K562 (cell line): Measurements from ENCODE around the gene CEL. TPM values are rescaled to one million over a fixed set of nuclear protein-coding genes. Genes with fewer than 3 reads are reported as not detected.

Source experiments
- ATAC-seq: fragments of 200-7000 bp; cut with Tn5 transposase; 3 replicates; pipeline ENCODE4 v1.9.1; 2020; ENCODE audit warnings: moderate library complexity
- BruUV-seq: library from RNA; stranded (reverse); fragments of 400-500 nt; replicated peaks from 2 replicates; lab custom pipeline; 2021; lab: Mats Ljungman, UMichigan
- CTCF ChIA-PET: fragments of 300-600 bp; formaldehyde crosslinking; extraction: SDS; loops from one replicate; lab custom pipeline; 2021; ENCODE audit warnings: low intra/inter-chr PET ratio; lab: Yijun Ruan, JAX
- POLR2A ChIA-PET: fragments of 300-600, 350-650 bp; sonication (Branson Sonifier 250); formaldehyde crosslinking; extraction: SDS; loops from one replicate; lab custom pipeline; 2021; ENCODE audit warnings: antibody characterized with exemption, inconsistent platforms; lab: Yijun Ruan, JAX
- DNase-seq, 4 experiments: peaks; one replicate each; pipeline versions ENCODE4 v3.0.0 to v3.0.0-alpha.2; 2011 to 2018; ENCODE audit warnings: low spot score in 3 of 4, mixed read lengths in 3 of 4; ENCODE audit errors: extremely low read depth in 1 of 4
- FAIRE-seq: peaks from 2 replicates; lab custom pipeline; 2011; peaks lifted over from hg19 to GRCh38; lab: Jason Lieb, UNC
- H2AFZ ChIP-seq: 2 replicates; pipeline ENCODE4 v1.6.0; 2011; ENCODE audit warnings: low read depth, low read length, control low read depth, inconsistent platforms
- H3K27ac ChIP-seq: fragments of 200-600 bp; 3 replicates; pipeline ENCODE4 v1.8.0; 2011; ENCODE audit warnings: low read depth, mild to moderate bottlenecking, control low read depth, inconsistent platforms, low read length, moderate library complexity, mixed read lengths; ENCODE audit errors: extremely low read depth
- H3K27me3 ChIP-seq, 2 experiments: fragments of 300-600 bp in 1 of 2; 2 replicates in 1 of 2; 3 replicates in 1 of 2; pipeline versions ENCODE4 v1.6.0 to v1.8.0; 2011; ENCODE audit warnings: inconsistent platforms in 2 of 2, low read length in 2 of 2, mild to moderate bottlenecking in 1 of 2, mixed read lengths in 1 of 2, moderate library complexity in 1 of 2; ENCODE audit not compliant: control insufficient read depth in 2 of 2, insufficient read depth in 2 of 2
- H3K36me3 ChIP-seq: fragments of 300-600 bp; 3 replicates; pipeline ENCODE4 v1.8.0; 2011; ENCODE audit warnings: mild to moderate bottlenecking, low read length, inconsistent platforms; ENCODE audit not compliant: control insufficient read depth, insufficient read depth
- H3K4me1 ChIP-seq, 2 experiments: fragments of 200-600 bp in 1 of 2; replicated peaks in 1 of 2; 2 replicates in 1 of 2; 3 replicates in 1 of 2; pipeline versions ENCODE4 v1.5.1 to v1.8.0; 2011; ENCODE audit warnings: inconsistent platforms in 2 of 2, low read length in 2 of 2, mild to moderate bottlenecking in 1 of 2, mixed read lengths in 1 of 2, moderate library complexity in 1 of 2; ENCODE audit not compliant: control insufficient read depth in 2 of 2, insufficient read depth in 2 of 2
- H3K4me2 ChIP-seq: 2 replicates; pipeline ENCODE4 v1.6.1; 2011; ENCODE audit warnings: low read length, control low read depth, inconsistent platforms, mixed read lengths; ENCODE audit not compliant: insufficient read depth
- H3K4me3 ChIP-seq: fragments of 200-600 bp; sonication (generic), shearing (Covaris generic); 2 replicates; pipeline ENCODE4 v1.5.1; 2016; ENCODE audit warnings: control low read depth, inconsistent platforms
- H3K79me2 ChIP-seq: fragments of 200-600 bp; 3 replicates; pipeline ENCODE4 v1.8.0; 2011; ENCODE audit warnings: low read length, inconsistent platforms; ENCODE audit not compliant: control insufficient read depth, insufficient read depth
- H3K9ac ChIP-seq, 2 experiments: 2 replicates each; pipeline versions ENCODE4 v1.6.0 to v1.6.1; 2011; ENCODE audit warnings: low read depth in 2 of 2, low read length in 2 of 2, control low read depth in 1 of 2, inconsistent platforms in 1 of 2, mild to moderate bottlenecking in 1 of 2, mixed read lengths in 1 of 2; ENCODE audit not compliant: insufficient read depth in 1 of 2
- H3K9me1 ChIP-seq: one replicate; pipeline ENCODE4 v1.6.0; 2011; ENCODE audit warnings: inconsistent platforms, mild to moderate bottlenecking, low read length, moderate library complexity; ENCODE audit not compliant: control insufficient read depth, insufficient read depth
- H3K9me3 ChIP-seq: replicated peaks from 2 replicates; pipeline ENCODE4 v1.5.1; 2011; ENCODE audit warnings: low read depth, low read length, inconsistent platforms; ENCODE audit not compliant: control insufficient read depth, insufficient read depth
- H4K20me1 ChIP-seq: replicated peaks from 2 replicates; pipeline ENCODE4 v1.6.1; 2011; ENCODE audit warnings: low read length, inconsistent platforms, mixed read lengths; ENCODE audit not compliant: control insufficient read depth, insufficient read depth
- BDP1 ChIP-seq: IDR thresholded peaks from 3 replicates; pipeline ENCODE4 v1.6.1; 2011; ENCODE audit not compliant: insufficient read length, insufficient read depth
- CEBPG ChIP-seq, 3 experiments: fragments of 200-800 bp in 1 of 3; sonication (Bioruptor generic) in 1 of 3; sonication (generic) in 1 of 3; formaldehyde crosslinking in 1 of 3; IDR thresholded peaks in 2 of 3; conservative IDR thresholded peaks in 1 of 3; 2 replicates each; pipeline versions ENCODE4 v1.6.1 to v1.8.0; 2016 to 2022; ENCODE audit warnings: missing compliant biosample characterization in 2 of 3, missing genetic modification characterization in 2 of 3, mild to moderate bottlenecking in 1 of 3, missing genetic modification reagents in 1 of 3
- COPS2 ChIP-seq: fragments of 450-650 bp; conservative IDR thresholded peaks from 2 replicates; pipeline ENCODE4 v1.6.1; 2016; ENCODE audit warnings: mild to moderate bottlenecking, moderate library complexity
- HMG20A ChIP-seq: fragments of 450-650 bp; formaldehyde crosslinking; conservative IDR thresholded peaks from 2 replicates; pipeline ENCODE4 v1.4.0; 2020; ENCODE audit warnings: mild to moderate bottlenecking, mixed read lengths
- KAT7 ChIP-seq: sonication (generic); formaldehyde crosslinking; IDR thresholded peaks from 2 replicates; pipeline ENCODE4 v1.8.0; 2022; ENCODE audit warnings: missing genetic modification reagents, mild to moderate bottlenecking, borderline replicate concordance
- NONO ChIP-seq, 2 experiments: fragments of 200-400 bp in 1 of 2; fragments of 450-650 bp in 1 of 2; formaldehyde crosslinking in 1 of 2; IDR thresholded peaks; 2 replicates each; pipeline ENCODE4 v1.6.1; 2017; ENCODE audit warnings: low read depth in 2 of 2, mild to moderate bottlenecking in 2 of 2, moderate library complexity in 2 of 2, low read length in 1 of 2
- RFX1 ChIP-seq: fragments of 450-650 bp; IDR thresholded peaks from 2 replicates; pipeline ENCODE4 v1.6.1; 2016; ENCODE audit warnings: mild to moderate bottlenecking, moderate library complexity
- SRSF7 ChIP-seq: fragments of 200-400 bp; formaldehyde crosslinking; optimal IDR thresholded peaks from 2 replicates; pipeline ENCODE3; 2017; ENCODE audit warnings: mild to moderate bottlenecking, low read depth, low read length
- ZNF311 ChIP-seq: fragments of 250-450 bp; sonication (Bioruptor Pico); IDR thresholded peaks from 2 replicates; pipeline ENCODE4 v1.4.0; 2020; ENCODE audit warnings: mild to moderate bottlenecking, moderate library complexity
- ZNF76 ChIP-seq: fragments of 250-450 bp; sonication (Bioruptor Pico); IDR thresholded peaks from 2 replicates; pipeline ENCODE4 v1.4.0; 2020; ENCODE audit warnings: mild to moderate bottlenecking, moderate library complexity, borderline replicate concordance
- WGBS: fragments of 100-300 bp; shearing (Covaris generic); methylation state at CpG from one replicate; pipeline ENCODE4 v1.1.6; 2016; ENCODE audit warnings: low coverage, mixed read lengths; ENCODE audit not compliant: insufficient coverage; ENCODE audit errors: missing lambda C conversion rate; 5-methylcytosine and 5-hydroxymethylcytosine counted together
- in situ Hi-C: fragments of 300-500 bp; cut with MboI; formaldehyde crosslinking; loops from 4 replicates; pipeline ENCODE4 v1.15.0; 2018; ENCODE audit warnings: inconsistent platforms, mixed read lengths
- intact Hi-C: fragments of 100-400 bp; cut with micrococcal nuclease; formaldehyde crosslinking; loops from 2 replicates; pipeline ENCODE4 v1.14.2; 2022
- polyA plus RNA-seq, 8 experiments: library from polyadenylated mRNA; depleted of rRNA in 4 of 8; stranded (reverse) in 5 of 8; unstranded in 3 of 8; fragments of >200 nt; fragmentation: Nextera tagmentation in 2 of 8; fragmentation: Illumina TruSeq in 1 of 8; extraction: Ambion mirVana in 2 of 8; extraction: Trizol in 1 of 8; gene quantifications; 2 replicates each; pipeline versions ENCODE4 v1.2.1 to v1.2.3, GENCODE V29; 2011 to 2014; ENCODE audit warnings: inconsistent platforms in 1 of 8, missing spikeins in 1 of 8
- total RNA-seq, 7 experiments: library from RNA; depleted of rRNA in 6 of 7; stranded (reverse); fragments of >200 nt in 6 of 7; fragmentation: Illumina TruSeq in 2 of 7; extraction: Trizol in 2 of 7; gene quantifications; 2 replicates each; pipeline versions ENCODE4 v1.2.1 to v1.2.3, GENCODE V29; 2011 to 2021; ENCODE audit warnings: low replicate concordance in 1 of 7
- TF ChIP-seq, protein P1 (sequence below): sonication (generic); formaldehyde crosslinking; IDR thresholded peaks from 2 replicates; pipeline ENCODE4 v1.8.0; 2022; ENCODE audit warnings: mild to moderate bottlenecking, missing genetic modification reagents
- TF ChIP-seq, protein P2 (sequence below): sonication (generic); formaldehyde crosslinking; IDR thresholded peaks from 2 replicates; pipeline ENCODE4 v1.8.0; 2022; ENCODE audit warnings: mild to moderate bottlenecking, missing genetic modification reagents
- TF ChIP-seq, protein P3 (sequence below): fragments of 450-650 bp; IDR thresholded peaks from 2 replicates; pipeline ENCODE4 v1.6.1; 2016; ENCODE audit warnings: low read depth, mild to moderate bottlenecking, moderate library complexity

The CEL gene
- total and polyA plus RNA-seq, 9 of the 15 experiments (the other 6 are each of a cell fraction or from before 2014, with no cell fraction given), result 0.09 to 3.0 (median 0.51) TPM; not detected in 2

DNA sequence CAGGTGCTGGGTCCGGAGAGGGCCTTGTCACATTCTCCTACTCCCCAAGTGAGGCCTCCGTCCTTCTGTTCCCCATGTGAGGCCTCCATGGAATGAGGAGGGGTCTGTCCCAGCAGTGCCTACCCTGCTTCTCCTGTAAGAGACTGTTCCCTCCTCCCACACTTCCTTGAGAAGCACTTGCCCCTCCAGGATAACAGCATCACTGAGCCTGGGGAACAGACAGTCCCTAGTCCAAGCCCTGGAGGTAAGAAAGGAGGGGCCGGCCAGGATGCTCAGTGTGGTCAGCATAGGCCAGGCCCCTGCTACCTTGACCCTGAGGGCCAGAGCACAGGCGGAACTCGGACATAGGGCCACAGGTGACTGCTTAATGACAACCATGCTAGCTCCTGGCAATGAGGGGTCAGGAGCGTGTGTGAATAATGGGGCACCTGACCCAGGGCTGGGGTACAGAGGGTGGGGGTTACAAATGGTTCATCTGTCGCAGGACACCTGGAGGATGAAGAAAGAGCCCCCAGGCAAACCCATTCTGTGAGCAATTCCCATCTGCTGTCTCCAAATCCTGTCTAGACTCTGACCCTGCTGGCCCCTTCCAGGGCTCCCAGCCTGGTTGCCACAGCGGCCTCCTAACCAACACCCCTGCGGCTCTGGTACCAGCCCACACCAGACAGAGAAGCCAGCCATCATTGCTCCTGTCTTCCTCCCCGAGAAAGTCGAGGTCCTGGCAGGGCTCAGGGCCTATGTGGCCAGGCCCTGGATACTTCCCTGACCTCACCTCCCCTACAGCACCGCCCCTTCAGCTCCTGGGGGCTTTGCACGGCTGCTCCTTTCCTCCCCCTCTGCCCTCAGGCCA, 39.0 kb downstream of the CEL start:
- peaks cover 3% of the 10 kb centered on the region for H3K9me1 ChIP-seq
- H3K4me2 ChIP-seq, result no peak overlapping the region
- no peak for ATAC-seq
- H3K9me3 ChIP-seq, result peaks cover 16% of the 10 kb centered on the region
- CTCF ChIA-PET, result no interaction called here
- H3K4me1 ChIP-seq, result peaks cover 0 to 12% of the 10 kb centered on the region in 2 experiments; a peak in 1 of 5 replicates
- H3K4me3 ChIP-seq, result no peak overlapping the region
- H3K27me3 ChIP-seq, result no peaks in the 10 kb centered on the region
- intact Hi-C loops, result no loop called here
- H2AFZ ChIP-seq, result no peak overlapping the region
- in situ Hi-C loops, result no loop called here
- DNase-seq, result no peak
- no peak for FAIRE-seq
- H3K36me3 ChIP-seq, result peaks cover 81% of the 10 kb centered on the region
- no peak overlapping the region for H3K9ac ChIP-seq
- POLR2A ChIA-PET, result interaction anchor here (0.6 to 0.7 kb wide), 2 partner anchors 89 to 948 kb away, joined by 3 read pairs; no protein-coding TSS in a partner anchor
- H4K20me1 ChIP-seq, result peaks cover 4% of the 10 kb centered on the region; the same call in 1 of the 2 replicates
- no TSS peak for BruUV-seq
- H3K27ac ChIP-seq, result no peak overlapping the region
- 91% methylated on average over 9 of the region's 13 CpGs for WGBS
- no peaks in the 10 kb centered on the region for H3K79me2 ChIP-seq
- TF ChIP-seq ZNF311 (CRISPR knock-in tag) (no peak), HMG20A (CRISPR knock-in tag) (no peak), CEBPG (CRISPR knock-in tag; IDR thresholded peaks at IDR 0.05) (no peak), CEBPG (tag; conservative IDR thresholded peaks at IDR 0.05 in 1 of 2, IDR thresholded peaks at IDR 0.05 in 1 of 2) (no peak), BDP1 (no peak), KAT7 (no peak), ZNF76 (no peak), SRSF7 (no peak), NONO (IDR thresholded peaks at IDR 0.05; ENCODE audit: low read depth in 2 of 2, low read length in 1 of 2) (no peak), COPS2 (no peak), RFX1 (no peak)
- TF ChIP-seq, protein P1, sequence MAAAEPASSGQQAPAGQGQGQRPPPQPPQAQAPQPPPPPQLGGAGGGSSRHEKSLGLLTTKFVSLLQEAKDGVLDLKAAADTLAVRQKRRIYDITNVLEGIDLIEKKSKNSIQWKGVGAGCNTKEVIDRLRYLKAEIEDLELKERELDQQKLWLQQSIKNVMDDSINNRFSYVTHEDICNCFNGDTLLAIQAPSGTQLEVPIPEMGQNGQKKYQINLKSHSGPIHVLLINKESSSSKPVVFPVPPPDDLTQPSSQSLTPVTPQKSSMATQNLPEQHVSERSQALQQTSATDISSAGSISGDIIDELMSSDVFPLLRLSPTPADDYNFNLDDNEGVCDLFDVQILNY (CRISPR knock-in tag), result no peak
- TF ChIP-seq, protein P2, sequence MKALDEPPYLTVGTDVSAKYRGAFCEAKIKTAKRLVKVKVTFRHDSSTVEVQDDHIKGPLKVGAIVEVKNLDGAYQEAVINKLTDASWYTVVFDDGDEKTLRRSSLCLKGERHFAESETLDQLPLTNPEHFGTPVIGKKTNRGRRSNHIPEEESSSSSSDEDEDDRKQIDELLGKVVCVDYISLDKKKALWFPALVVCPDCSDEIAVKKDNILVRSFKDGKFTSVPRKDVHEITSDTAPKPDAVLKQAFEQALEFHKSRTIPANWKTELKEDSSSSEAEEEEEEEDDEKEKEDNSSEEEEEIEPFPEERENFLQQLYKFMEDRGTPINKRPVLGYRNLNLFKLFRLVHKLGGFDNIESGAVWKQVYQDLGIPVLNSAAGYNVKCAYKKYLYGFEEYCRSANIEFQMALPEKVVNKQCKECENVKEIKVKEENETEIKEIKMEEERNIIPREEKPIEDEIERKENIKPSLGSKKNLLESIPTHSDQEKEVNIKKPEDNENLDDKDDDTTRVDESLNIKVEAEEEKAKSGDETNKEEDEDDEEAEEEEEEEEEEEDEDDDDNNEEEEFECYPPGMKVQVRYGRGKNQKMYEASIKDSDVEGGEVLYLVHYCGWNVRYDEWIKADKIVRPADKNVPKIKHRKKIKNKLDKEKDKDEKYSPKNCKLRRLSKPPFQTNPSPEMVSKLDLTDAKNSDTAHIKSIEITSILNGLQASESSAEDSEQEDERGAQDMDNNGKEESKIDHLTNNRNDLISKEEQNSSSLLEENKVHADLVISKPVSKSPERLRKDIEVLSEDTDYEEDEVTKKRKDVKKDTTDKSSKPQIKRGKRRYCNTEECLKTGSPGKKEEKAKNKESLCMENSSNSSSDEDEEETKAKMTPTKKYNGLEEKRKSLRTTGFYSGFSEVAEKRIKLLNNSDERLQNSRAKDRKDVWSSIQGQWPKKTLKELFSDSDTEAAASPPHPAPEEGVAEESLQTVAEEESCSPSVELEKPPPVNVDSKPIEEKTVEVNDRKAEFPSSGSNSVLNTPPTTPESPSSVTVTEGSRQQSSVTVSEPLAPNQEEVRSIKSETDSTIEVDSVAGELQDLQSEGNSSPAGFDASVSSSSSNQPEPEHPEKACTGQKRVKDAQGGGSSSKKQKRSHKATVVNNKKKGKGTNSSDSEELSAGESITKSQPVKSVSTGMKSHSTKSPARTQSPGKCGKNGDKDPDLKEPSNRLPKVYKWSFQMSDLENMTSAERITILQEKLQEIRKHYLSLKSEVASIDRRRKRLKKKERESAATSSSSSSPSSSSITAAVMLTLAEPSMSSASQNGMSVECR (CRISPR knock-in tag), result no peak
- TF ChIP-seq, protein P3, sequence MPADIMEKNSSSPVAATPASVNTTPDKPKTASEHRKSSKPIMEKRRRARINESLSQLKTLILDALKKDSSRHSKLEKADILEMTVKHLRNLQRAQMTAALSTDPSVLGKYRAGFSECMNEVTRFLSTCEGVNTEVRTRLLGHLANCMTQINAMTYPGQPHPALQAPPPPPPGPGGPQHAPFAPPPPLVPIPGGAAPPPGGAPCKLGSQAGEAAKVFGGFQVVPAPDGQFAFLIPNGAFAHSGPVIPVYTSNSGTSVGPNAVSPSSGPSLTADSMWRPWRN, result no peak
